ENCODE results near the gene TMPRSS11F.

DNA sequence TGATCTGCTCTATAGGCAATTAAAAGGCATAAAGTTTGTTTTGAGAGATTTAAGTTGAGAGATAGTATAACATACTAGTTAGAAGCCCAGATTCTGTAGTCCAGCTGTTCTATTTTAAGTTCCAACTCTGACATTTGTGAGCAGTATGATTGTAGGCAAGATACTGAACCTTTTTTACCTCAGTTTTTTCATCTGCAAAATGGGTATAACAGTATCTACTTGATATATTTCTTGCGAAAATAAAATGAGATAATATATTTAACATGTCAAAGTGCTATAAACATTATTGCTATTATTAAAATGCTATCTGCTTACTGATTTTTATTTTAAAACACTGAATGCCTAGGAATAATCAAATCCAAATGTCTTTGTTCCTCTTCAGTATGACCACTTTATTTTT, 19.2 kb downstream of the TMPRSS11F start:
- TF ChIP-seq CTCF (IDR thresholded peaks at IDR 0.05; ENCODE audit: low read depth, low read length), result no peak
- TF ChIP-seq EZH2phosphoT487 (IDR thresholded peaks at IDR 0.05; ENCODE audit: low read depth), result no peak

Measured in OCI-LY3 (cell line).